ENCODE data around the gene PTPRM. TPM values are rescaled to one million over a fixed set of nuclear protein-coding genes. Genes with fewer than 3 reads are reported as not detected.

The PTPRM gene
- total RNA-seq, 1 donor from 2014 or later: 1.00 TPM

GRCh38 chr18:7770908-7771307 is 203.8 kb downstream of the PTPRM start:
- intact Hi-C loops (cut with micrococcal nuclease): no loop called here
- POLR2A ChIA-PET: no interaction called here

GRCh38 chr18:7772510-7772888 is 205.4 kb downstream of the PTPRM start:
- no peak overlapping the region for H3K27ac Mint-ChIP-seq
- no peak for ATAC-seq (ENCODE audit: low read depth)
- TF ChIP-seq, protein P1, sequence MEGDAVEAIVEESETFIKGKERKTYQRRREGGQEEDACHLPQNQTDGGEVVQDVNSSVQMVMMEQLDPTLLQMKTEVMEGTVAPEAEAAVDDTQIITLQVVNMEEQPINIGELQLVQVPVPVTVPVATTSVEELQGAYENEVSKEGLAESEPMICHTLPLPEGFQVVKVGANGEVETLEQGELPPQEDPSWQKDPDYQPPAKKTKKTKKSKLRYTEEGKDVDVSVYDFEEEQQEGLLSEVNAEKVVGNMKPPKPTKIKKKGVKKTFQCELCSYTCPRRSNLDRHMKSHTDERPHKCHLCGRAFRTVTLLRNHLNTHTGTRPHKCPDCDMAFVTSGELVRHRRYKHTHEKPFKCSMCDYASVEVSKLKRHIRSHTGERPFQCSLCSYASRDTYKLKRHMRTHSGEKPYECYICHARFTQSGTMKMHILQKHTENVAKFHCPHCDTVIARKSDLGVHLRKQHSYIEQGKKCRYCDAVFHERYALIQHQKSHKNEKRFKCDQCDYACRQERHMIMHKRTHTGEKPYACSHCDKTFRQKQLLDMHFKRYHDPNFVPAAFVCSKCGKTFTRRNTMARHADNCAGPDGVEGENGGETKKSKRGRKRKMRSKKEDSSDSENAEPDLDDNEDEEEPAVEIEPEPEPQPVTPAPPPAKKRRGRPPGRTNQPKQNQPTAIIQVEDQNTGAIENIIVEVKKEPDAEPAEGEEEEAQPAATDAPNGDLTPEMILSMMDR (IDR thresholded peaks at IDR 0.05): no peak
- POLR2A ChIA-PET: no interaction called here
- H3K9me3 Mint-ChIP-seq: peaks cover 2% of the 10 kb centered on the region
- no peak for DNase-seq
- CTCF ChIA-PET: no interaction called here
- intact Hi-C loops (cut with micrococcal nuclease): no loop called here
- H3K27me3 Mint-ChIP-seq: no peaks in the 10 kb centered on the region
- H3K4me1 Mint-ChIP-seq: no peaks in the 10 kb centered on the region
- no peaks in the 10 kb centered on the region for H3K36me3 Mint-ChIP-seq (ENCODE audit: low read depth)
- no peak overlapping the region for H3K4me3 Mint-ChIP-seq

More at GRCh38 chr18:7770908-7771307, 203.8 kb downstream of the PTPRM start:
- no peaks in the 10 kb centered on the region for H3K27me3 Mint-ChIP-seq
- CTCF ChIA-PET: no interaction called here
- H3K4me3 Mint-ChIP-seq: no peak overlapping the region
- no peak overlapping the region for H3K27ac Mint-ChIP-seq
- ATAC-seq (ENCODE audit: low read depth) (no peak), DNase-seq (no peak)
- no peaks in the 10 kb centered on the region for H3K36me3 Mint-ChIP-seq (ENCODE audit: low read depth)
- H3K9me3 Mint-ChIP-seq: peaks cover 2% of the 10 kb centered on the region
- TF ChIP-seq, protein P1 (IDR thresholded peaks at IDR 0.05): no peak
- H3K4me1 Mint-ChIP-seq: no peaks in the 10 kb centered on the region

- POLR2A ChIA-PET: no interaction called here
- Mint-ChIP-seq H3K27me3 (no peaks in the 10 kb centered on the region), H3K4me3 (no peak overlapping the region), H3K27ac (no peak overlapping the region), H3K36me3 (ENCODE audit: low read depth) (no peaks in the 10 kb centered on the region), H3K4me1 (no peaks in the 10 kb centered on the region), H3K9me3 (peaks cover 2% of the 10 kb centered on the region)
- intact Hi-C loops (cut with micrococcal nuclease): no loop called here
- CTCF ChIA-PET: no interaction called here
- DNase-seq (no peak), ATAC-seq (ENCODE audit: low read depth) (no peak)
- TF ChIP-seq, protein P1 (IDR thresholded peaks at IDR 0.05): no peak
Measured at GRCh38 chr18:7772951-7773350, 205.8 kb downstream of the PTPRM start.

DNA sequence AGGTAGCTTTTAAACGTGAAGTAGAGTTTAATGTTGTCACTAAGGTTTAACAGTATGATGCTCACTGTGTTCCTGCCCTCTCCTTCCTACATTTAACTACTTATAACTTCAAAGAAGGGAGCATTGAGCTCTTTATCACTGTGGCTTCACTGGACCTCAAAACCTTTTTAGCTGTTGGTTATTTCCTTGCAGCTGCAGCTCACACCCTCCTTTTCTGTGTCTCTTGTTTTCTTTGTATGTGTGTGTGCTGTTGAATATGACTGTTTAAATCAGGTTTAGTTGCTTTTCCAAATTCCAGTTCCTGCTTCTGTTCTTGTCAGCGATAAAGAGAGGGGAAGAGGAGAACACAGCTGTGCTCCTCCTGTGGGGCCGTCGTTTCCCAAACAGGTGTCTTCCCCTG is 208.0 kb downstream of the PTPRM start:
- ATAC-seq (ENCODE audit: low read depth): no peak
- no peaks in the 10 kb centered on the region for H3K4me1 Mint-ChIP-seq

GRCh38 chr18:7775843-7776242 is 208.7 kb downstream of the PTPRM start:
- intact Hi-C loops (cut with micrococcal nuclease): no loop called here
- TF ChIP-seq, protein P1 (IDR thresholded peaks at IDR 0.05): no peak
- ChIA-PET POLR2A (no interaction called here), CTCF (no interaction called here)
- H3K36me3 Mint-ChIP-seq (ENCODE audit: low read depth): no peaks in the 10 kb centered on the region
- no peaks in the 10 kb centered on the region for H3K4me1 Mint-ChIP-seq
- ATAC-seq (ENCODE audit: low read depth): no peak
- no peaks in the 10 kb centered on the region for H3K27me3 Mint-ChIP-seq
- DNase-seq: no peak
- H3K9me3 Mint-ChIP-seq: peaks cover 2% of the 10 kb centered on the region
- no peak overlapping the region for H3K4me3 Mint-ChIP-seq
- no peak overlapping the region for H3K27ac Mint-ChIP-seq

More for the DNA sequence above, 208.0 kb downstream of the PTPRM start:
- no peak for DNase-seq
- TF ChIP-seq, protein P1 (IDR thresholded peaks at IDR 0.05): no peak
- Mint-ChIP-seq H3K4me3 (no peak overlapping the region), H3K27me3 (no peaks in the 10 kb centered on the region), H3K36me3 (ENCODE audit: low read depth) (no peaks in the 10 kb centered on the region), H3K27ac (no peak overlapping the region), H3K9me3 (peaks cover 2% of the 10 kb centered on the region)
- CTCF ChIA-PET: no interaction called here
- intact Hi-C loops (cut with micrococcal nuclease): no loop called here
- POLR2A ChIA-PET: no interaction called here

Measured in activated B cell treated with CpG ODN at 0.5 μM for 24 hours (primary cell).